HFFc6 (cell line): Measurements from ENCODE around the gene OTC. TPM values are rescaled to one million over a fixed set of nuclear protein-coding genes. Genes with fewer than 3 reads are reported as not detected.

Source experiments
- DNase-seq: peaks from one replicate; pipeline ENCODE4 v3.0.0-alpha.2; 2018
- H3K27ac Mint-ChIP-seq: 2 replicates; pipeline ENCODE4 v1.8.0; 2020; ENCODE audit warnings: mild to moderate bottlenecking, mixed read lengths
- H3K27me3 Mint-ChIP-seq: 2 replicates; pipeline ENCODE4 v1.8.0; 2021; ENCODE audit warnings: mild to moderate bottlenecking, moderate library complexity, mixed read lengths; ENCODE audit not compliant: insufficient read depth
- H3K36me3 Mint-ChIP-seq: 2 replicates; pipeline ENCODE4 v1.8.0; 2021; ENCODE audit warnings: low read depth, mixed read lengths
- H3K4me1 Mint-ChIP-seq: 2 replicates; pipeline ENCODE4 v1.8.0; 2020; ENCODE audit warnings: low read depth, mixed read lengths
- H3K4me3 Mint-ChIP-seq: 2 replicates; pipeline ENCODE4 v1.8.0; 2020; ENCODE audit warnings: mild to moderate bottlenecking, moderate library complexity, mixed read lengths
- H3K9me3 Mint-ChIP-seq: 2 replicates; pipeline ENCODE4 v1.8.0; 2020; ENCODE audit warnings: mild to moderate bottlenecking, mixed read lengths
- CTCF ChIP-seq: fragments of 200-600 bp; sonication (generic); IDR thresholded peaks from 2 replicates; pipeline ENCODE4 v1.5.0; 2021; ENCODE audit warnings: antibody characterized with exemption, mild to moderate bottlenecking
- total RNA-seq, 6 experiments: library from RNA; stranded (reverse); fragmentation: NEBNext Ultra II Directional; extraction: Animal tissue kit (Norgen Biotek cat#: 25700); gene quantifications; 2 replicates in 1 of 6; 3 replicates in 5 of 6; pipeline ENCODE4 v1.2.3, GENCODE V29; 2021

OTC gene
- total RNA-seq, 6 experiments from 2014 or later = not detected

DNA sequence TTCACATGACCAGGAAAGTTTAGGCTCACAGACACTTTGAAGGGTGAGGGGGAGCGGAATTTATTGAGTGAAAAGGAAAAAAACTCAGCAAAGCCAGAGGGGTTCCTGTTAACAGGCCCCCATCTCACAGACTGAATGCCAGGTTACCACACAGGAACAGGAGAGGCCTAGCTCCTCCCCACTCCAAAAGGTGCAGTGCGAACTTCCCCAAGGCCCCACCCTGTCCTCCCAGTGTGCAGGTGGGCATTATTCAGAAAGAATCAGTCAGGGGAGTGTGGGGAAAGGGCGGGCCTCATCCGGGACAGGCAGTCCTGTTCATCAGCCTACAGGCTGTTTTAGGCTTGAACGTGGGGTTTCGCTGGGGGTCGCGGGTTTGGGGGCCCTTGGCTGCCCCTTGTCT is 4.0 kb downstream of the OTC start:
- H3K36me3 Mint-ChIP-seq = no peaks in the 10 kb centered on the region
- H3K27ac Mint-ChIP-seq = no peak overlapping the region
- H3K4me3 Mint-ChIP-seq = no peak overlapping the region
- no peaks in the 10 kb centered on the region for H3K9me3 Mint-ChIP-seq
- peaks cover 1% of the 10 kb centered on the region; the same call in 1 of the 2 replicates for H3K27me3 Mint-ChIP-seq
- H3K4me1 Mint-ChIP-seq = no peaks in the 10 kb centered on the region
- no peak for TF ChIP-seq CTCF
- DNase-seq = no peak

GRCh38 chrX:38357747-38358673 is 5.6 kb downstream of the OTC start:
- H3K4me3 Mint-ChIP-seq = no peak overlapping the region
- H3K27me3 Mint-ChIP-seq = no peaks in the 10 kb centered on the region
- no peaks in the 10 kb centered on the region for H3K9me3 Mint-ChIP-seq
- H3K36me3 Mint-ChIP-seq = no peaks in the 10 kb centered on the region
- no peaks in the 10 kb centered on the region for H3K4me1 Mint-ChIP-seq
- H3K27ac Mint-ChIP-seq = no peak overlapping the region
- no peak for TF ChIP-seq CTCF
- DNase-seq = no peak

DNA sequence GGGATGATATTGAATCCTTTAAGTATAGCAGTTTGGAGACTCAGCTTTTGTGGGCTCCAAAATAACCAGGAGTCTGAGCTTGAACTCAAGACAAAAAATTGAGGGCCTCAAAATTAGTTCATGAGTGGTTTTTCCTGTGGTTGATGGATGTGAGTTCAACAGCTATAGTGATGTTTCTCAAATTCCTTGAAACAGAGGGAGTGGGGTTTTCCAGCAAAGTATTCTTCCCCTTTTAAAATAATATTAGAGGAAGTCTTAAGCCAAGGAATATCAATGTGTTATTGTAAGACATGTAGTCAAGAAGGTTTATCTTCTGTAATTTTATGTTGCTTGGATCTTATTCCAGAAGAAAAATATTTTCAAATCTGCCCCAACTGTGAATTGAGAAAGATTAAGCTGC is 10.6 kb downstream of the OTC start:
- no peak for TF ChIP-seq CTCF
- Mint-ChIP-seq H3K27me3 (peaks cover 2% of the 10 kb centered on the region; the same call in 1 of the 2 replicates), H3K9me3 (no peaks in the 10 kb centered on the region), H3K4me3 (no peak overlapping the region), H3K4me1 (no peaks in the 10 kb centered on the region), H3K27ac (no peak overlapping the region), H3K36me3 (no peaks in the 10 kb centered on the region)
- no peak for DNase-seq

GRCh38 chrX:38365954-38366353 is 13.6 kb downstream of the OTC start:
- TF ChIP-seq CTCF = no peak
- H3K36me3 Mint-ChIP-seq = no peaks in the 10 kb centered on the region
- no peaks in the 10 kb centered on the region for H3K9me3 Mint-ChIP-seq
- peaks cover 2% of the 10 kb centered on the region; the same call in 1 of the 2 replicates for H3K27me3 Mint-ChIP-seq
- no peak for DNase-seq
- H3K4me1 Mint-ChIP-seq = no peaks in the 10 kb centered on the region
- H3K27ac Mint-ChIP-seq = no peak overlapping the region
- H3K4me3 Mint-ChIP-seq = no peak overlapping the region

DNA sequence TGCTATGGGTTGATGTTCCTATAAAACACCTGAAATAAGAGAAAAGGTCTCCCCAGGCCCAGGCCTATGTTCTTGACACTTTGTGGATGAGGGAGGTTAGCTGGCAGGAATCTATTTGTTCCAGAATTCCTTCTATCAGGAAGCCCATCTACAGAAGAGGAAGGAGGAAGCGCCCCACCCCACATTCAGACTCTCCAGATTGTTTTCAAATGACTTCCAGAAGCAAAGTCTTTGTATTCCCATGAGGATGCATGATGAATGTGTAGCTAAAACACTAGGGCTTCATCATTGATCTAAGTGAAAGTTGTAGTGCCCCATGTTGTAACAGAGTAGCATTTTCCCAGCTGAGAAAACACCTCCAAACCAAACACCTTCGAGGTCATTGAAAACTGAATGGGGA is 16.4 kb downstream of the OTC start:
- H3K27me3 Mint-ChIP-seq = peaks cover 2% of the 10 kb centered on the region; the same call in 1 of the 2 replicates
- no peaks in the 10 kb centered on the region for H3K9me3 Mint-ChIP-seq
- no peak overlapping the region for H3K27ac Mint-ChIP-seq
- DNase-seq = no peak
- no peaks in the 10 kb centered on the region for H3K36me3 Mint-ChIP-seq
- H3K4me3 Mint-ChIP-seq = no peak overlapping the region
- no peak for TF ChIP-seq CTCF
- no peaks in the 10 kb centered on the region for H3K4me1 Mint-ChIP-seq
